Activated effector memory CD4-positive, alpha-beta T cell treated with Interleukin-2 at 50 U/mL for 16 hours (primary cell): Measurements from ENCODE around the gene SRRM1.
"Not testable (repeated sequence)": the region's sequence is repeated elsewhere in the genome, so short reads cannot be mapped to it uniquely, and the experiment has no call there.

Experiments used
- DNase-seq: peaks from one replicate; pipeline ENCODE4 v3.0.0-alpha.2; 2020

The SRRM1 gene

GRCh38 chr1:24720152-24720551, 77.0 kb downstream of the SRRM1 start:
- DNase-seq: no peak

- no peak for DNase-seq
Observed at GRCh38 chr1:24721533-24721932, 78.4 kb downstream of the SRRM1 start.

- not testable (repeated sequence) for DNase-seq
Observed at GRCh38 chr1:24722073-24723035, 79.3 kb downstream of the SRRM1 start.
